IMR-90 (cell line): ENCODE results near the gene MKX. TPM values are rescaled to one million over a fixed set of nuclear protein-coding genes. Genes with fewer than 3 reads are reported as not detected.

Experiments
- ATAC-seq: fragments of 200-7000 bp; cut with Tn5 transposase; 2 replicates; pipeline ENCODE4 v1.9.1; 2020; ENCODE audit warnings: low read depth, mild to moderate bottlenecking, moderate library complexity
- BruUV-seq: library from RNA; stranded (reverse); fragments of 400-500 nt; replicated peaks from 2 replicates; lab custom pipeline; 2021; lab: Mats Ljungman, UMichigan
- CTCF ChIA-PET: fragments of 300-600 bp; formaldehyde crosslinking; extraction: SDS; loops from one replicate; lab custom pipeline; 2021; ENCODE audit warnings: antibody characterized with exemption; lab: Yijun Ruan, JAX
- POLR2A ChIA-PET: fragments of 300-600 bp; sonication (Branson Sonifier 250); formaldehyde crosslinking; loops from one replicate; lab custom pipeline; 2022; ENCODE audit warnings: antibody characterized with exemption; ENCODE audit not compliant: unreplicated experiment; lab: Charles Lee
- DNase-seq: peaks from one replicate; pipeline ENCODE4 v3.0.0; 2013
- H2AFZ ChIP-seq: replicated peaks from 2 replicates; pipeline ENCODE3; 2013; ENCODE audit warnings: low read length, mild to moderate bottlenecking; ENCODE audit not compliant: poor library complexity
- H2AK5ac ChIP-seq: 2 replicates; pipeline ENCODE4 v1.6.1; 2013; ENCODE audit warnings: low read depth, low read length, inconsistent platforms
- H2AK9ac ChIP-seq: replicated peaks from 2 replicates; pipeline ENCODE3; 2013; ENCODE audit warnings: mild to moderate bottlenecking, low read depth, low read length, moderate library complexity; ENCODE audit not compliant: poor library complexity
- H2BK120ac ChIP-seq: 2 replicates; pipeline ENCODE4 v1.6.1; 2013; ENCODE audit warnings: low read depth, low read length, inconsistent platforms
- H2BK15ac ChIP-seq: 3 replicates; pipeline ENCODE4 v1.6.1; 2013; ENCODE audit warnings: low read depth, low read length, inconsistent platforms
- H2BK20ac ChIP-seq: 2 replicates; pipeline ENCODE4 v1.6.1; 2013; ENCODE audit warnings: low read depth, mild to moderate bottlenecking, inconsistent platforms, low read length, moderate library complexity
- H2BK5ac ChIP-seq: 2 replicates; pipeline ENCODE4 v1.6.1; 2013; ENCODE audit warnings: mild to moderate bottlenecking, low read depth, low read length, inconsistent platforms; ENCODE audit not compliant: poor library complexity, severe bottlenecking
- H3K14ac ChIP-seq: replicated peaks from 2 replicates; pipeline ENCODE4 v1.6.1; 2013; ENCODE audit warnings: low read depth, low read length, inconsistent platforms
- H3K18ac ChIP-seq: 2 replicates; pipeline ENCODE4 v1.6.1; 2013; ENCODE audit warnings: low read depth, low read length, control low read depth
- H3K23ac ChIP-seq: 2 replicates; pipeline ENCODE4 v1.6.1; 2013; ENCODE audit warnings: low read depth, low read length, inconsistent platforms
- H3K27ac ChIP-seq: 2 replicates; pipeline ENCODE4 v1.5.1; 2013; ENCODE audit warnings: mild to moderate bottlenecking, control low read depth, low read length; ENCODE audit not compliant: insufficient read depth
- H3K27me3 ChIP-seq: 2 replicates; pipeline ENCODE4 v1.6.1; 2013; ENCODE audit warnings: low read length; ENCODE audit not compliant: control insufficient read depth, insufficient read depth
- H3K36me3 ChIP-seq: 2 replicates; pipeline ENCODE4 v1.6.1; 2013; ENCODE audit warnings: low read length, mixed read lengths; ENCODE audit not compliant: control insufficient read depth, insufficient read depth
- H3K4ac ChIP-seq: 2 replicates; pipeline ENCODE4 v1.6.1; 2013; ENCODE audit warnings: low read depth, low read length, inconsistent platforms
- H3K4me1 ChIP-seq: 2 replicates; pipeline ENCODE4 v1.6.1; 2013; ENCODE audit warnings: low read length, mixed read lengths; ENCODE audit not compliant: control insufficient read depth, insufficient read depth
- H3K4me2 ChIP-seq: 2 replicates; pipeline ENCODE4 v1.6.1; 2013; ENCODE audit warnings: low read depth, mild to moderate bottlenecking, control low read depth, low read length, moderate library complexity
- H3K4me3 ChIP-seq: 2 replicates; pipeline ENCODE4 v1.5.1; 2013; ENCODE audit warnings: low read depth, mild to moderate bottlenecking, control low read depth, low read length, moderate library complexity; ENCODE audit not compliant: insufficient read depth
- H3K56ac ChIP-seq: 2 replicates; pipeline ENCODE4 v1.6.1; 2013; ENCODE audit warnings: low read length, inconsistent platforms; ENCODE audit not compliant: insufficient read depth; ENCODE audit errors: extremely low read depth
- H3K79me1 ChIP-seq, 2 experiments: 2 replicates each; pipeline ENCODE4 v1.6.1; 2013; ENCODE audit warnings: low read length in 2 of 2, inconsistent platforms in 1 of 2, low read depth in 1 of 2
- H3K9ac ChIP-seq: 2 replicates; pipeline ENCODE4 v1.6.1; 2013; ENCODE audit warnings: low read depth, low read length, control low read depth
- H3K9me1 ChIP-seq: 2 replicates; pipeline ENCODE4 v1.6.1; 2013; ENCODE audit warnings: low read length, inconsistent platforms; ENCODE audit not compliant: insufficient read depth
- H3K9me3 ChIP-seq: 2 replicates; pipeline ENCODE4 v1.6.1; 2013; ENCODE audit warnings: low read length; ENCODE audit not compliant: control insufficient read depth, insufficient read depth
- H4K20me1 ChIP-seq: 2 replicates; pipeline ENCODE4 v1.6.1; 2013; ENCODE audit warnings: low read length, inconsistent platforms; ENCODE audit not compliant: insufficient read depth
- H4K5ac ChIP-seq: 2 replicates; pipeline ENCODE4 v1.6.1; 2013; ENCODE audit warnings: mild to moderate bottlenecking, low read depth, low read length, control low read depth
- H4K8ac ChIP-seq, 2 experiments: 2 replicates each; pipeline ENCODE4 v1.6.1; 2013; ENCODE audit warnings: low read depth in 2 of 2, low read length in 2 of 2, control low read depth in 1 of 2, inconsistent platforms in 1 of 2
- H4K91ac ChIP-seq: 2 replicates; pipeline ENCODE4 v1.6.1; 2013; ENCODE audit warnings: low read depth, low read length, inconsistent platforms; ENCODE audit not compliant: insufficient read depth
- BHLHE40 ChIP-seq: fragments of 150-350 bp; IDR thresholded peaks from 2 replicates; pipeline ENCODE4 v1.6.1; 2016; ENCODE audit warnings: mild to moderate bottlenecking, low read depth, low read length
- WGBS, 2 experiments: methylation state at CpG; one replicate each; pipeline versions ENCODE4 v1.1.5 to v1.1.7; 2013; ENCODE audit warnings: missing lambda C conversion rate in 2 of 2; ENCODE audit not compliant: insufficient read length in 1 of 2; ENCODE audit errors: extremely low coverage in 2 of 2; 5-methylcytosine and 5-hydroxymethylcytosine counted together
- dilution Hi-C: fragments of 300-500 bp; cut with HindIII; formaldehyde crosslinking; loops from one replicate; pipeline ENCODE4 v1.14.3; 2018; ENCODE audit warnings: low sequenced_read_pairs; ENCODE audit not compliant: unreplicated experiment
- in situ Hi-C: fragments of 300-500 bp; cut with MboI; formaldehyde crosslinking; loops from 3 replicates; pipeline ENCODE4 v1.14.3; 2019; ENCODE audit warnings: low sequenced_read_pairs, inconsistent platforms, mixed read lengths
- intact Hi-C: fragments of 100-400 bp; cut with micrococcal nuclease; formaldehyde crosslinking; loops from 2 replicates; pipeline ENCODE4 v1.10.0; 2022
- polyA plus RNA-seq, 3 experiments: library from polyadenylated mRNA; depleted of rRNA; stranded (reverse); fragments of >200 nt; gene quantifications; 2 replicates each; pipeline ENCODE4 v1.2.3, GENCODE V29; 2012; ENCODE audit warnings: low replicate concordance in 1 of 3
- total RNA-seq: library from RNA; depleted of rRNA; stranded (reverse); fragments of >200 nt; gene quantifications from 2 replicates; pipeline ENCODE4 v1.2.3, GENCODE V29; 2012

MKX gene
- total and polyA plus RNA-seq, 2 of the 4 experiments (the other 2 are of a cell fraction): 0.10 to 0.36 TPM

DNA sequence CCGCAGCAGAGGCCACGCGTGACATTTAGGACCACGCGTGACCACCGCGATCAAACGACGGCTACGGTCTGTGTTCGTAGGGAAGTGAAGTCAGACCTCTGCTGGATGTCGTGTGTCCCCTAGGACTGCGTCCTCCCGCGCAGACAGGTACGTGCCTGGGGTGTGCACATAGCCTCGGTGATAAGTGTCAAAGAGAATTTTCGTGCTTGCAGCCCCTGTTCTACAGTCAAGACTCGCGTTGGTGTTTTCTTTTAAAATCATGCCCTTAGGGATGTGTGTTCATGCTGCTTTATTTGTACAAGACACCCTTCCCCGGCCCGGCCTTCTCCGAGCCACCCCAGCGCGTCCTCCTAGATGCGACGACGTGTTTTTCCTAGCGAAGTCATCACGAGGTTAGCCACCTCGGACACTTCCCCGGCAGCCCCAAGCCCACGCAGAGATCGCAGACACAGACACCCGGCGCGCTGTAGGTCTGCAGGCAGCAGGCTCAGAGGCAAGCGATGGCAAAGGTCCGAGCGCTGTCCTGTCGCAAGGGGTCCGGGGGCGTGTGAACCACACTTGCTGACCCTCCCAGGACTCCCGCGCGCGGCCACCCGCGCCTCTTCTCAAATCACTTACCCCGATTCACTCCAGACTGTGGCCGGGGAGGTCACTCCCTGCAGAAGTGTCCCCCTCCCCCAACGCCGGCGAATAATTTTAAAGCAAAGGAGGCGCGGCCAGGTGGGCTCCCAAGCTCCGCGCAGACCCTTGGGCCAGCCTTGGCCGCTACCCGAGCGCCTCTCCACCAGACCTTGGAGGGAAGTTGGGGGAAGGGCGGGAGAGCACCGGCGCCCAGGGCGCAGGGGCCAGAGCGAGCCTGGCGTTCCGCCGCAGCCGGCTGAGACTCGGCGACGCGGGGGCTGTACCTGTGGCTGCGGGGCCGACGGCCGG lies 552 bp downstream of the MKX start:
- BruUV-seq: no TSS peak

More for the DNA sequence above, 552 bp downstream of the MKX start:
- H3K4me3 ChIP-seq: peak overlapping the region; percentile 28
- ATAC-seq (no peak), DNase-seq (peak; percentile 3)
- H3K14ac ChIP-seq: no peak overlapping the region
- peaks cover 56% of the 10 kb centered on the region for H3K27me3 ChIP-seq
- no peaks in the 10 kb centered on the region for H3K79me1 ChIP-seq
- no peak for TF ChIP-seq BHLHE40
- no peak overlapping the region for H2BK5ac ChIP-seq
- H3K4me2 ChIP-seq: peak overlapping the region; percentile 73
- ChIA-PET CTCF (no interaction called here), POLR2A (no interaction called here)
- no peak overlapping the region for H3K9ac ChIP-seq
- H3K9me3 ChIP-seq: no peaks in the 10 kb centered on the region; the same call in 1 of the 2 replicates
- H4K8ac ChIP-seq: no peak overlapping the region
- H4K20me1 ChIP-seq: no peaks in the 10 kb centered on the region; the same call in 1 of the 2 replicates
- no peaks in the 10 kb centered on the region for H3K9me1 ChIP-seq
- H3K4ac ChIP-seq: peak overlapping the region; percentile 35; the same call in 1 of the 2 replicates
- H3K27ac ChIP-seq: no peak overlapping the region
- no peak overlapping the region for H2BK20ac ChIP-seq
- H4K5ac ChIP-seq: no peak overlapping the region
- H3K4me1 ChIP-seq: peaks cover 3% of the 10 kb centered on the region; the same call in 1 of the 2 replicates
- H2AK9ac ChIP-seq: peak overlapping the region; percentile 15
- intact Hi-C loops (loop anchor here (5.0 kb wide), 1 partner anchor 252 kb away; the partner anchor contains the start of gene ODAD2), dilution Hi-C loops (no loop called here), in situ Hi-C loops (loop anchor here (25.0 kb wide), 2 partner anchors 442 to 642 kb away; no protein-coding TSS in a partner anchor)
- H2AFZ ChIP-seq: peak overlapping the region; percentile 90
- H4K91ac ChIP-seq: no peak overlapping the region
- 1% methylated on average over 45 of the region's 78 CpGs; no CpG with 5 or more reads in 1 of the 2 experiments for WGBS, 2 experiments
- no peak overlapping the region for H2BK15ac ChIP-seq
- no peak overlapping the region for H2BK120ac ChIP-seq
- H2AK5ac ChIP-seq: 0 out of 2 replicates have a peak overlapping the region, but pooled peaks have one; percentile 24
- H3K36me3 ChIP-seq: no peaks in the 10 kb centered on the region
- H3K23ac ChIP-seq: peak overlapping the region; percentile 86
- H3K18ac ChIP-seq: no peak overlapping the region
- no peak overlapping the region for H3K56ac ChIP-seq
